Esophagus squamous epithelium (tissue), 4 donors: ENCODE results near the gene RAD51D.

Experiments used
- POLR2A ChIP-seq, 4 donors: fragments of 450-650 bp; IDR thresholded peaks; one replicate each; pipeline ENCODE4 v1.6.1; 2017; ENCODE audit warnings: antibody characterized with exemption in 4 of 4, mild to moderate bottlenecking in 4 of 4, moderate library complexity in 3 of 4
- TF ChIP-seq, protein P1 (sequence below), 6 experiments: fragments of 450-650 bp in 4 of 6; fragments of 200-600 bp in 2 of 6; sonication (generic) in 2 of 6; IDR thresholded peaks; one replicate each; pipeline ENCODE4 v1.5.1; 2016 to 2019; ENCODE audit warnings: antibody characterized with exemption in 6 of 6, mild to moderate bottlenecking in 4 of 6, moderate library complexity in 4 of 6

DNA sequence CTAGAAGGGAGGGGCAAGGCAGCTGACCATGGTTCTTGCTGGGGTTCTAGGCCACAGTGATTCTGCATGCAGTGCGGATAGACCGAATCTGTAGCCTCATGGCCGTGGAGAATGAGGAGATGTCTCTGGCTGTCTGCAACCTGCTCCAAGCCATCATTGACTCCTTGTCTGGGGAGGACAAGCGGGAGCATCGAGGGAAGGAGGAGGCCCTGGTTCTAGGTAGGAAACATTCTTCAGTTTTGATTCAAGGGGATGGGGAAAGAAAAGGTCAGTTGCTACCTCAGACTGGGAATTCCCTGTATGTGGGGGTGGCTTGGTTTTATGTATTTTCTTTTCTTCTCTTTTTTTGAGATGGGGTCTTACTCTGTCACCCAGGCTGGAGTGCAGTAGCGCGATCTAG is 35.6 kb upstream of the RAD51D start:
- TF ChIP-seq POLR2A (IDR thresholded peaks at IDR 0.05), result no peak
- TF ChIP-seq, protein P1, sequence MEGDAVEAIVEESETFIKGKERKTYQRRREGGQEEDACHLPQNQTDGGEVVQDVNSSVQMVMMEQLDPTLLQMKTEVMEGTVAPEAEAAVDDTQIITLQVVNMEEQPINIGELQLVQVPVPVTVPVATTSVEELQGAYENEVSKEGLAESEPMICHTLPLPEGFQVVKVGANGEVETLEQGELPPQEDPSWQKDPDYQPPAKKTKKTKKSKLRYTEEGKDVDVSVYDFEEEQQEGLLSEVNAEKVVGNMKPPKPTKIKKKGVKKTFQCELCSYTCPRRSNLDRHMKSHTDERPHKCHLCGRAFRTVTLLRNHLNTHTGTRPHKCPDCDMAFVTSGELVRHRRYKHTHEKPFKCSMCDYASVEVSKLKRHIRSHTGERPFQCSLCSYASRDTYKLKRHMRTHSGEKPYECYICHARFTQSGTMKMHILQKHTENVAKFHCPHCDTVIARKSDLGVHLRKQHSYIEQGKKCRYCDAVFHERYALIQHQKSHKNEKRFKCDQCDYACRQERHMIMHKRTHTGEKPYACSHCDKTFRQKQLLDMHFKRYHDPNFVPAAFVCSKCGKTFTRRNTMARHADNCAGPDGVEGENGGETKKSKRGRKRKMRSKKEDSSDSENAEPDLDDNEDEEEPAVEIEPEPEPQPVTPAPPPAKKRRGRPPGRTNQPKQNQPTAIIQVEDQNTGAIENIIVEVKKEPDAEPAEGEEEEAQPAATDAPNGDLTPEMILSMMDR (IDR thresholded peaks at IDR 0.05), result no peak
